GM21360 (cell line): ENCODE results near the gene TECR.
"Not testable (repeated sequence)": the region's sequence is repeated elsewhere in the genome, so short reads cannot be mapped to it uniquely, and the experiment has no call there.

Experiments used
- ATAC-seq: cut with Tn5 transposase; IDR thresholded peaks from one replicate; pipeline ENCODE4 v1.9.1; 2021; ENCODE audit warnings: mild to moderate bottlenecking, moderate library complexity; ENCODE audit not compliant: unreplicated experiment

The TECR gene

GRCh38 chr19:14580623-14581237 is 51.3 kb downstream of the TECR start:
- no peak for ATAC-seq

- no peak for ATAC-seq
Measured at GRCh38 chr19:14582894-14583340, 53.5 kb downstream of the TECR start, which contains the start of gene CLEC17A. TSS of gene CLEC17A (plus strand) at chr19:14583084. CDS start at chr19:14583161, 77 bp downstream.

- not testable (repeated sequence) for ATAC-seq
Measured at GRCh38 chr19:14584372-14584771, 55.0 kb downstream of the TECR start.

GRCh38 chr19:14585187-14585586 is 55.8 kb downstream of the TECR start:
- peak; percentile 66 for ATAC-seq

GRCh38 chr19:14589433-14589832 is 60.0 kb downstream of the TECR start:
- not testable (repeated sequence) for ATAC-seq

- no peak for ATAC-seq
Measured at GRCh38 chr19:14595558-14595957, 66.2 kb downstream of the TECR start.

GRCh38 chr19:14599548-14600147 is 70.3 kb downstream of the TECR start:
- ATAC-seq: no peak

GRCh38 chr19:14603990-14604387 is 74.6 kb downstream of the TECR start:
- ATAC-seq: peak; percentile 69

GRCh38 chr19:14606627-14607026 is 77.2 kb downstream of the TECR start:
- no peak for ATAC-seq

- no peak for ATAC-seq
Measured at GRCh38 chr19:14611051-14611450, 81.7 kb downstream of the TECR start.

GRCh38 chr19:14612242-14612641 is 82.8 kb downstream of the TECR start:
- ATAC-seq: not testable (repeated sequence)

- no peak for ATAC-seq
Measured at GRCh38 chr19:14612657-14613056, 83.3 kb downstream of the TECR start.

- not testable (repeated sequence) for ATAC-seq
Measured at GRCh38 chr19:14613399-14614098, 84.2 kb downstream of the TECR start.

GRCh38 chr19:14614099-14614412 is 84.7 kb downstream of the TECR start:
- no peak for ATAC-seq
